HFFc6 (cell line): ENCODE measurements around the gene AK3. TPM values are rescaled to one million over a fixed set of nuclear protein-coding genes. Genes with fewer than 3 reads are reported as not detected.
A peak's percentile ranks its signal among the peaks of the same experiment; 100 is the strongest.

Source experiments
- DNase-seq: peaks from one replicate; pipeline ENCODE4 v3.0.0-alpha.2; 2018
- H3K27ac Mint-ChIP-seq: 2 replicates; pipeline ENCODE4 v1.8.0; 2020; ENCODE audit warnings: mild to moderate bottlenecking, mixed read lengths
- H3K27me3 Mint-ChIP-seq: 2 replicates; pipeline ENCODE4 v1.8.0; 2021; ENCODE audit warnings: mild to moderate bottlenecking, moderate library complexity, mixed read lengths; ENCODE audit not compliant: insufficient read depth
- H3K36me3 Mint-ChIP-seq: 2 replicates; pipeline ENCODE4 v1.8.0; 2021; ENCODE audit warnings: low read depth, mixed read lengths
- H3K4me1 Mint-ChIP-seq: 2 replicates; pipeline ENCODE4 v1.8.0; 2020; ENCODE audit warnings: low read depth, mixed read lengths
- H3K4me3 Mint-ChIP-seq: 2 replicates; pipeline ENCODE4 v1.8.0; 2020; ENCODE audit warnings: mild to moderate bottlenecking, moderate library complexity, mixed read lengths
- H3K9me3 Mint-ChIP-seq: 2 replicates; pipeline ENCODE4 v1.8.0; 2020; ENCODE audit warnings: mild to moderate bottlenecking, mixed read lengths
- total RNA-seq, 6 experiments: library from RNA; stranded (reverse); fragmentation: NEBNext Ultra II Directional; extraction: Animal tissue kit (Norgen Biotek cat#: 25700); gene quantifications; 2 replicates in 1 of 6; 3 replicates in 5 of 6; pipeline ENCODE4 v1.2.3, GENCODE V29; 2021
- TF ChIP-seq, protein P1 (sequence below): fragments of 200-600 bp; sonication (generic); IDR thresholded peaks from 2 replicates; pipeline ENCODE4 v1.5.0; 2021; ENCODE audit warnings: antibody characterized with exemption, mild to moderate bottlenecking

AK3 gene
- total RNA-seq, 6 experiments from 2014 or later: 42.2 to 46.0 (median 43.5) TPM

DNA sequence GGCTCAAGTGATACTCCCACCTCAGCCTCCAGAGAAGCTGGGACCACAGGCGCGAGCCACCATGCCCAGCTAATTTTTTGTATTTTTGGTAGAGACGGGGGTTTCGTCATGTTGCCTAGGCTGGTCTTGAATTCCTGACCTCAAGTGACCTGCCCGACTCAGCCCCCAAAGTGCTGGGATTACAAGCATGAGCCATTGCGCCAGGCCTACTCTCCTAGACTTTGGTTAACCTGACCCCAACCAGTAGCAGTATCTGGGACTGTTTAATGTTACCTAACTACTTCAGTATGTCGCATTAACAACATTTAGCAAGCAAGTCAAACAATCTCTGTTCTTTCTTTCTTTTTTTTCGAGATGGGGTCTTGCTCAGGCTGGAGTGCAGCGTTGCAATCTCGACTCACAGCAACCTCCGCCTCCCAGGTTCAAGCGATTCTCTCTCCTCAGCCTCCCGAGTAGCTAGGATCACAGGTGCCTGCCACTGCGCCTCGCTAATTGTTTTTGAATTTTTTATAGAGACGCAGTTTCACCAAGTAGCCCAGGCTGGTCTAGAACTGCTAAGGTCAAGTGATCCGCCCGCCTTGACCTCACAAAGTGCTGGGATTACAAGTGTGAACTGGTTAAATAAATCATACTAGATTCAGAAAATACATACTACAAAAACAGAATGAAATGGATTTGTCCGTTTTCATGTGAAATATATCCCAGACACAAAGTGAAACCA lies 2.0 kb downstream of the AK3 start:
- no peaks in the 10 kb centered on the region for H3K36me3 Mint-ChIP-seq
- H3K4me3 Mint-ChIP-seq: peak overlapping the region; percentile 91
- H3K27ac Mint-ChIP-seq: no peak overlapping the region
- DNase-seq: no peak
- H3K4me1 Mint-ChIP-seq: peaks cover 38% of the 10 kb centered on the region
- no peaks in the 10 kb centered on the region for H3K9me3 Mint-ChIP-seq
- no peaks in the 10 kb centered on the region for H3K27me3 Mint-ChIP-seq
- TF ChIP-seq, protein P1, sequence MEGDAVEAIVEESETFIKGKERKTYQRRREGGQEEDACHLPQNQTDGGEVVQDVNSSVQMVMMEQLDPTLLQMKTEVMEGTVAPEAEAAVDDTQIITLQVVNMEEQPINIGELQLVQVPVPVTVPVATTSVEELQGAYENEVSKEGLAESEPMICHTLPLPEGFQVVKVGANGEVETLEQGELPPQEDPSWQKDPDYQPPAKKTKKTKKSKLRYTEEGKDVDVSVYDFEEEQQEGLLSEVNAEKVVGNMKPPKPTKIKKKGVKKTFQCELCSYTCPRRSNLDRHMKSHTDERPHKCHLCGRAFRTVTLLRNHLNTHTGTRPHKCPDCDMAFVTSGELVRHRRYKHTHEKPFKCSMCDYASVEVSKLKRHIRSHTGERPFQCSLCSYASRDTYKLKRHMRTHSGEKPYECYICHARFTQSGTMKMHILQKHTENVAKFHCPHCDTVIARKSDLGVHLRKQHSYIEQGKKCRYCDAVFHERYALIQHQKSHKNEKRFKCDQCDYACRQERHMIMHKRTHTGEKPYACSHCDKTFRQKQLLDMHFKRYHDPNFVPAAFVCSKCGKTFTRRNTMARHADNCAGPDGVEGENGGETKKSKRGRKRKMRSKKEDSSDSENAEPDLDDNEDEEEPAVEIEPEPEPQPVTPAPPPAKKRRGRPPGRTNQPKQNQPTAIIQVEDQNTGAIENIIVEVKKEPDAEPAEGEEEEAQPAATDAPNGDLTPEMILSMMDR: no peak

DNA sequence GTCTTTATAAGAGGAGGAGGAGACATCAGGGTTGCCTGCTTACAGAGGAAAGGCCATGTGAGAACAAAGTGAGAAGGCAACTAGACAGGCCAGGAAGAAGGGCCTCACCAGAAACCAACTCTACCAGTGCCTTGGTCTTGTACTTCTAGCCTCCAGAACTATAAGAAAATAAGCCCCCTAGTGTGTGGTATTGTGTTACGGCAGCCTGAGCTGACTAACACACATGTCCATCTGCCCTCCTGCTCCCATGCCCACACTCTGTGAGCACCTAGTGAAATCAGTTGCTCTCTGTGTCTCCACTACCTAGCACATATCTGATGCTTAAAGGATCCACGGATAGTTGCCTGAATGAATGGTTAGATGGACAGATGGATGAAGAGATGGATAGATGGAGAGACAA lies 6.9 kb downstream of the AK3 start:
- H3K36me3 Mint-ChIP-seq: no peaks in the 10 kb centered on the region
- TF ChIP-seq, protein P1: no peak
- no peak overlapping the region for H3K27ac Mint-ChIP-seq
- H3K9me3 Mint-ChIP-seq: no peaks in the 10 kb centered on the region
- H3K4me1 Mint-ChIP-seq: peaks cover 11% of the 10 kb centered on the region
- H3K27me3 Mint-ChIP-seq: no peaks in the 10 kb centered on the region
- no peak for DNase-seq
- no peak overlapping the region for H3K4me3 Mint-ChIP-seq

DNA sequence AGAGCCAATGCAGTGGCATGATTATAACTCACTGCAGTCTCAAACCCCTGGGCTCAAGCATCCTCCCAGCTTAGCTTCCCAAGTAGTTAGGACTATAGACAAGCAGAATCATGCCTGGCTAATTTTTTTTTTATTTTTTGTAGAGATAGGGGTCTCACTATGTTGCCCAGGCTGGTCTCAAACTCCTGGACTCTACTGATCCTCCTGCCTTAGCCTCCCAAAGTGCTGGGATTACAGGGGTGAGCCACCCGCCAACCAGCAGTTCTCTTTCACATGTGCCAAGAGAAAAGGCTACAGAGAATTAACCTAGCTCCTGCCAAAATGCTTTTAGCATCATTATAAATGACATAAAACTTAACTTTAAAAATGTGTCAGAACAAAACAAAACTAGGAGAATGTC lies 8.1 kb downstream of the AK3 start:
- Mint-ChIP-seq H3K27ac (no peak overlapping the region), H3K27me3 (no peaks in the 10 kb centered on the region), H3K9me3 (no peaks in the 10 kb centered on the region), H3K4me3 (no peak overlapping the region), H3K4me1 (0 out of 2 replicates have a peak, but pooled peaks cover 6% of the 10 kb centered on the region), H3K36me3 (no peaks in the 10 kb centered on the region)
- TF ChIP-seq, protein P1: no peak
- DNase-seq: no peak

DNA sequence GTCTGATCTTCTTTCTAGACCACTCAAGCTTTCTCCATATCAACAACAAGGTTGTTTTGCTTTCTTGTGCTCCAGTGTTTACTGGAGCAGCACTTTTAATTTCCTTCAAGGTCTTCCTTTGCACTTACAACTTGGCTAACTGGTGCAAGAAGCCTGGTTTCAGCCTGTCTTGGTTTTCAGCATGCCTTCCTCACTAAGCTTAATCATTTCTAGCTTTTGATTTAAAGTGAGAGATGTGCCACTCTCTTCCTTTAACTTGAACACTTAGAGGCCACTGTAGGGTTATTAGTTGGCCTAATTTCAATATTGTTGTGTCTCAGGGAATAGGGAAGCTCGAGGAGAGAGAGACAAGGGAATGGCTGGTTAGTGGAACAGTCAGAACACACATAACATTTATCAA lies 13.4 kb downstream of the AK3 start:
- H3K27ac Mint-ChIP-seq: no peak overlapping the region
- no peaks in the 10 kb centered on the region for H3K9me3 Mint-ChIP-seq

DNA sequence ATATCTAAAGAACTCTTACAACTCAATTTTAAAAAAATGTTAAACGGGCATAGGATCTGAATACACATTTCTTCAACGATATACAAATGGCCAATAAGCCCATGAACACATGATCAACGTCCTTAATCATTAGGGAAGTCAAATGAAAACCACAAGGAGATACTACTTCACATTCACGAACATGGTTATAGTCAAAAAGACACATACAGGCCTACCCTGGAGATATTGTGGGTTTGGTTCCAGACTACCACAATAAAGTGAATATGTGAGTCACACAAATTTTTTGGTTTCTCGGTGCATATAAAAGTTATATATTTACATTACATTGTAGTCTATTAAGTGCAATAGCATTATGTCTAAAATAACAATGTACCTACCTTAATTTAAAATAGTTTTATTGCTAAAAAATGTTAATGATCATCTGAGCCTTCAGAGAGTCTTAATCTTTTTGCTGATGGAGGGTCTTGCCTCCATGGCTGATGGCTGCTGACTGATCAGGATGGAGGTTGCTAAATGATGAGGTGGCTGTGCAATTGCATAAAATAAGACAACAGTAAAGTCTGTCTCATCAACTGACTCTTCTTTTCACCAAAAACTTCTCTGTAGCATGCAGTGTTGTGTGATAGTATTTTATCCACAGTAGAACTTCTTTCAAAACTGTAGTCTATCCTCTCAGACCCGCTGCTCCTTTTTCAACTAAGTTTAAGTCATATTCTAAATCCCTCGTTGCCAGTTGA lies 15.1 kb downstream of the AK3 start:
- H3K27me3 Mint-ChIP-seq: peaks cover 2% of the 10 kb centered on the region; the same call in 1 of the 2 replicates
- H3K36me3 Mint-ChIP-seq: peaks cover 15% of the 10 kb centered on the region
- no peaks in the 10 kb centered on the region for H3K4me1 Mint-ChIP-seq
- H3K4me3 Mint-ChIP-seq: no peak overlapping the region
- no peaks in the 10 kb centered on the region for H3K9me3 Mint-ChIP-seq
- no peak overlapping the region for H3K27ac Mint-ChIP-seq
- DNase-seq: no peak
- TF ChIP-seq, protein P1: no peak

More for the DNA sequence above, 13.4 kb downstream of the AK3 start:
- TF ChIP-seq, protein P1: no peak
- H3K4me3 Mint-ChIP-seq: no peak overlapping the region
- DNase-seq: no peak
- no peaks in the 10 kb centered on the region for H3K4me1 Mint-ChIP-seq
- H3K36me3 Mint-ChIP-seq: peaks cover 10% of the 10 kb centered on the region; the same call in 1 of the 2 replicates
- peaks cover 2% of the 10 kb centered on the region; the same call in 1 of the 2 replicates for H3K27me3 Mint-ChIP-seq
